ENCODE data around the gene C1QL4. TPM values are rescaled to one million over a fixed set of nuclear protein-coding genes. Genes with fewer than 3 reads are reported as not detected.
A peak's percentile ranks its signal among the peaks of the same experiment; 100 is the strongest.

The C1QL4 gene
- polyA plus RNA-seq, 2 of the 4 experiments (the other 2 are of a cell fraction) = 1.5 to 2.8 TPM

DNA sequence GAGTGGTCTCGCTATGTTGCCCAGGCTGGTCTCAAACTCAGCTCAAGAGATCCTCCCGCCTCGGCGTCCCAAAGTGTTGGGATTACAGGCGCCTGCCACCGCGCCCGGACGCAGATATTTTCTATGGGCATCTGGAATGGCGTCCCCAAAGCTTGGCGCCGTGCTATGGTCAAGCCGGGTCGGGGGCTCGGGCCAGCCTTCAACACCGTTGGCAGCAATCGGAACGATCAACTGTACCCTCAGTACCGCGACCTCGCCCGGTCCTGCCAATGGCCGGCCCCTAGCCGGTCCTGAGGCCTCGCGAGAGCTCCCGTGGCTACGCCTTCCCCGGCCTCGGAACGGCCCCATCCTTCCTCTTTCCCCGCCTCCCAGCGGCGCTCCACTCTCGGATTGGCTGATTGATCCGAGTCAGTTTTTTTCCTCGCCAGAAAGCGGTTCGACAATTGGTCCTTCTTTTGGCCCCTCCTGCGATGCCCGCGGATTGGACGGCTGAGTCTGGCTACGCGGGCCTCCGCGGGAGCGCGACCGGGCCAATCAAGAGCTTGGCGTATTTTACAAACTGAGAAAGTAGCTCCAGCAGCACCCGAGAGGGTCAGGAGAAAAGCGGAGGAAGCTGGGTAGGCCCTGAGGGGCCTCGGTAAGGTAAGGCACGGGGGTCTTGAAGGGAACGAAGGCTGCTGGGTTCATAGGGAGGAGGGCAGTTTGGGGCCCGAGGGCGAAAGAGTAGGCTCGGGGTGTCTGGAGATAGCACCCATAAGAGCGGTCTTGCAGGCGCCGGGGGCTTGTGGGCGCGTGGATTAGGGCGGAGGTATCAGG lies 14.1 kb downstream of the C1QL4 start, which contains the start of gene TROAP:
TSS of gene TROAP (plus strand) at position 548 of the 816 bp plus-strand sequence. CDS start 354 bp downstream, outside the sequence.
- Histone ChIP-seq H3K4me1 (peaks cover 12% of the 10 kb centered on the region; the same call in 2 of the 3 replicates), H3K27ac (peak within 1 kb of the TSS; percentile 80 to 91), H3K4me3 (peak within 1 kb of the TSS; percentile 62), H3K4me2 (peak within 1 kb of the TSS; percentile 91), H3K9me3 (no peaks in the 10 kb centered on the region)
- POLR2A ChIA-PET = interaction anchor here (0.5 to 2.0 kb wide), 16 partner anchors 9 to 419 kb away, joined by 3 to 30 read pairs (median 4); partner anchors contain the start of genes C1QL4, MCRS1, SPATS2 and TMBIM6
- CTCF ChIA-PET = interaction anchor here (0.7 to 7.9 kb wide), 12 partner anchors 9 to 301 kb away, joined by 3 to 66 read pairs (median 9); partner anchors contain the start of genes C1QL4, DNAJC22, PRPF40B and PRPH
- DNase-seq (ENCODE audit: low read depth in 1 of 2, low spot score in 1 of 2) = peak; percentile 98 to 99
- peak; percentile 54 for FAIRE-seq
- ATAC-seq = peak; percentile 99 to 100
- under 1% methylated on average over 63 of the region's 65 CpGs for WGBS (ENCODE audit: missing lambda C conversion rate)
- TF ChIP-seq BHLHE40 (IDR thresholded peaks at IDR 0.05; ENCODE audit: low read depth, low read length) (no peak), EHF (CRISPR knock-in tag; IDR thresholded peaks at IDR 0.05) (no peak), PHF8 (IDR thresholded peaks at IDR 0.05; ENCODE audit: borderline replicate concordance, low read depth) (peak; percentile 33; the same call in 1 of the 2 replicates), POLR2A (IDR thresholded peaks at IDR 0.05; ENCODE audit: low read length) (peak; percentile 94), ZFP36 (IDR thresholded peaks at IDR 0.05; ENCODE audit: borderline replicate concordance, partially characterized antibody) (no peak), RFX5 (IDR thresholded peaks at IDR 0.05) (peak; percentile 75; the same call in 1 of the 2 replicates), CEBPB (IDR thresholded peaks at IDR 0.05) (no peak), FOSL2 (IDR thresholded peaks at IDR 0.05) (no peak), FOSL2 (CRISPR knock-in tag; IDR thresholded peaks at IDR 0.05) (no peak), FOXS1 (CRISPR knock-in tag; IDR thresholded peaks at IDR 0.05) (no peak), KDM5A (IDR thresholded peaks at IDR 0.05) (peak; percentile 98), RARB (CRISPR knock-in tag; IDR thresholded peaks at IDR 0.05) (no peak), FOSB (CRISPR knock-in tag; IDR thresholded peaks at IDR 0.05) (no peak), EP300 (IDR thresholded peaks at IDR 0.05) (no peak), NR3C1 (IDR thresholded peaks at IDR 0.05) (no peak), GATA3 (IDR thresholded peaks at IDR 0.05; ENCODE audit: borderline replicate concordance) (peak; percentile 41; the same call in 1 of the 2 replicates), RNF2 (IDR thresholded peaks at IDR 0.05; ENCODE audit: borderline replicate concordance, low read depth) (no peak), RAD21 (conservative IDR thresholded peaks at IDR 0.05 in 1 of 2, IDR thresholded peaks at IDR 0.05 in 1 of 2) (no peak), RCOR1 (IDR thresholded peaks at IDR 0.05; ENCODE audit: low read depth, low read length) (no peak), CBX8 (IDR thresholded peaks at IDR 0.05) (no peak), KDM1A (IDR thresholded peaks at IDR 0.05; ENCODE audit: low read depth) (peak; percentile 14; the same call in 1 of the 2 replicates), MAFK (IDR thresholded peaks at IDR 0.05; ENCODE audit: partially characterized antibody) (peak; percentile 8), MAZ (IDR thresholded peaks at IDR 0.05; ENCODE audit: borderline replicate concordance, low read depth, low read length) (no peak), JUN (IDR thresholded peaks at IDR 0.05) (peak; percentile 30 to 77; a peak in 2 of 5 replicates), HEYL (CRISPR knock-in tag; IDR thresholded peaks at IDR 0.05) (no peak), CHD2 (IDR thresholded peaks at IDR 0.05; ENCODE audit: low read length, partially characterized antibody) (peak; percentile 86), POLR2AphosphoS2 (conservative IDR thresholded peaks at IDR 0.05; ENCODE audit: low read length) (no peak)
- TF ChIP-seq, protein P1, sequence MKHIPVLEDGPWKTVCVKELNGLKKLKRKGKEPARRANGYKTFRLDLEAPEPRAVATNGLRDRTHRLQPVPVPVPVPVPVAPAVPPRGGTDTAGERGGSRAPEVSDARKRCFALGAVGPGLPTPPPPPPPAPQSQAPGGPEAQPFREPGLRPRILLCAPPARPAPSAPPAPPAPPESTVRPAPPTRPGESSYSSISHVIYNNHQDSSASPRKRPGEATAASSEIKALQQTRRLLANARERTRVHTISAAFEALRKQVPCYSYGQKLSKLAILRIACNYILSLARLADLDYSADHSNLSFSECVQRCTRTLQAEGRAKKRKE (CRISPR knock-in tag; IDR thresholded peaks at IDR 0.05; ENCODE audit: low read depth) = no peak
- TF ChIP-seq, protein P2, sequence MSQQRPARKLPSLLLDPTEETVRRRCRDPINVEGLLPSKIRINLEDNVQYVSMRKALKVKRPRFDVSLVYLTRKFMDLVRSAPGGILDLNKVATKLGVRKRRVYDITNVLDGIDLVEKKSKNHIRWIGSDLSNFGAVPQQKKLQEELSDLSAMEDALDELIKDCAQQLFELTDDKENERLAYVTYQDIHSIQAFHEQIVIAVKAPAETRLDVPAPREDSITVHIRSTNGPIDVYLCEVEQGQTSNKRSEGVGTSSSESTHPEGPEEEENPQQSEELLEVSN (IDR thresholded peaks at IDR 0.05; ENCODE audit: borderline replicate concordance, low read depth) = peak; percentile 51; the same call in 1 of the 2 replicates
- TF ChIP-seq, protein P3, sequence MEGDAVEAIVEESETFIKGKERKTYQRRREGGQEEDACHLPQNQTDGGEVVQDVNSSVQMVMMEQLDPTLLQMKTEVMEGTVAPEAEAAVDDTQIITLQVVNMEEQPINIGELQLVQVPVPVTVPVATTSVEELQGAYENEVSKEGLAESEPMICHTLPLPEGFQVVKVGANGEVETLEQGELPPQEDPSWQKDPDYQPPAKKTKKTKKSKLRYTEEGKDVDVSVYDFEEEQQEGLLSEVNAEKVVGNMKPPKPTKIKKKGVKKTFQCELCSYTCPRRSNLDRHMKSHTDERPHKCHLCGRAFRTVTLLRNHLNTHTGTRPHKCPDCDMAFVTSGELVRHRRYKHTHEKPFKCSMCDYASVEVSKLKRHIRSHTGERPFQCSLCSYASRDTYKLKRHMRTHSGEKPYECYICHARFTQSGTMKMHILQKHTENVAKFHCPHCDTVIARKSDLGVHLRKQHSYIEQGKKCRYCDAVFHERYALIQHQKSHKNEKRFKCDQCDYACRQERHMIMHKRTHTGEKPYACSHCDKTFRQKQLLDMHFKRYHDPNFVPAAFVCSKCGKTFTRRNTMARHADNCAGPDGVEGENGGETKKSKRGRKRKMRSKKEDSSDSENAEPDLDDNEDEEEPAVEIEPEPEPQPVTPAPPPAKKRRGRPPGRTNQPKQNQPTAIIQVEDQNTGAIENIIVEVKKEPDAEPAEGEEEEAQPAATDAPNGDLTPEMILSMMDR (IDR thresholded peaks at IDR 0.05) = no peak
- TF ChIP-seq, protein P4, sequence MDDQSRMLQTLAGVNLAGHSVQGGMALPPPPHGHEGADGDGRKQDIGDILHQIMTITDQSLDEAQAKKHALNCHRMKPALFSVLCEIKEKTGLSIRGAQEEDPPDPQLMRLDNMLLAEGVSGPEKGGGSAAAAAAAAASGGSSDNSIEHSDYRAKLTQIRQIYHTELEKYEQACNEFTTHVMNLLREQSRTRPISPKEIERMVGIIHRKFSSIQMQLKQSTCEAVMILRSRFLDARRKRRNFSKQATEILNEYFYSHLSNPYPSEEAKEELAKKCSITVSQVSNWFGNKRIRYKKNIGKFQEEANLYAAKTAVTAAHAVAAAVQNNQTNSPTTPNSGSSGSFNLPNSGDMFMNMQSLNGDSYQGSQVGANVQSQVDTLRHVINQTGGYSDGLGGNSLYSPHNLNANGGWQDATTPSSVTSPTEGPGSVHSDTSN (IDR thresholded peaks at IDR 0.05) = no peak
- TF ChIP-seq, protein P5, sequence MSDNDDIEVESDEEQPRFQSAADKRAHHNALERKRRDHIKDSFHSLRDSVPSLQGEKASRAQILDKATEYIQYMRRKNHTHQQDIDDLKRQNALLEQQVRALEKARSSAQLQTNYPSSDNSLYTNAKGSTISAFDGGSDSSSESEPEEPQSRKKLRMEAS (IDR thresholded peaks at IDR 0.05) = peak; percentile 50; the same call in 1 of the 2 replicates
- TF ChIP-seq, protein P6, sequence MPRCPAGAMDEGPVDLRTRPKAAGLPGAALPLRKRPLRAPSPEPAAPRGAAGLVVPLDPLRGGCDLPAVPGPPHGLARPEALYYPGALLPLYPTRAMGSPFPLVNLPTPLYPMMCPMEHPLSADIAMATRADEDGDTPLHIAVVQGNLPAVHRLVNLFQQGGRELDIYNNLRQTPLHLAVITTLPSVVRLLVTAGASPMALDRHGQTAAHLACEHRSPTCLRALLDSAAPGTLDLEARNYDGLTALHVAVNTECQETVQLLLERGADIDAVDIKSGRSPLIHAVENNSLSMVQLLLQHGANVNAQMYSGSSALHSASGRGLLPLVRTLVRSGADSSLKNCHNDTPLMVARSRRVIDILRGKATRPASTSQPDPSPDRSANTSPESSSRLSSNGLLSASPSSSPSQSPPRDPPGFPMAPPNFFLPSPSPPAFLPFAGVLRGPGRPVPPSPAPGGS (IDR thresholded peaks at IDR 0.05) = peak; percentile 92; the same call in 1 of the 3 replicates
- TF ChIP-seq, protein P7, sequence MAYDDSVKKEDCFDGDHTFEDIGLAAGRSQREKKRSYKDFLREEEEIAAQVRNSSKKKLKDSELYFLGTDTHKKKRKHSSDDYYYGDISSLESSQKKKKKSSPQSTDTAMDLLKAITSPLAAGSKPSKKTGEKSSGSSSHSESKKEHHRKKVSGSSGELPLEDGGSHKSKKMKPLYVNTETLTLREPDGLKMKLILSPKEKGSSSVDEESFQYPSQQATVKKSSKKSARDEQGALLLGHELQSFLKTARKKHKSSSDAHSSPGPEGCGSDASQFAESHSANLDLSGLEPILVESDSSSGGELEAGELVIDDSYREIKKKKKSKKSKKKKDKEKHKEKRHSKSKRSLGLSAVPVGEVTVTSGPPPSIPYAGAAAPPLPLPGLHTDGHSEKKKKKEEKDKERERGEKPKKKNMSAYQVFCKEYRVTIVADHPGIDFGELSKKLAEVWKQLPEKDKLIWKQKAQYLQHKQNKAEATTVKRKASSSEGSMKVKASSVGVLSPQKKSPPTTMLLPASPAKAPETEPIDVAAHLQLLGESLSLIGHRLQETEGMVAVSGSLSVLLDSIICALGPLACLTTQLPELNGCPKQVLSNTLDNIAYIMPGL (CRISPR knock-in tag; IDR thresholded peaks at IDR 0.05; ENCODE audit: borderline replicate concordance) = no peak
